KMS-11 (cell line): ENCODE data around the gene ATF4.

Experiments used
- H2AFZ ChIP-seq: fragments of 200-600 bp; sonication (generic); 2 replicates; pipeline ENCODE4 v1.6.1; 2016; ENCODE audit warnings: antibody characterized with exemption, mixed run types, low read depth
- H3K27ac ChIP-seq: fragments of 200-600 bp; sonication (generic); 2 replicates; pipeline ENCODE4 v1.6.1; 2016; ENCODE audit warnings: mild to moderate bottlenecking, mixed run types
- H3K27me3 ChIP-seq: fragments of 200-600 bp; sonication (generic); 2 replicates; pipeline ENCODE4 v1.6.1; 2017; ENCODE audit warnings: mild to moderate bottlenecking, low read depth, mixed run types, moderate library complexity; ENCODE audit not compliant: insufficient read depth
- H3K36me3 ChIP-seq: fragments of 200-600 bp; sonication (generic); 2 replicates; pipeline ENCODE4 v1.6.1; 2017; ENCODE audit warnings: mild to moderate bottlenecking, mixed run types; ENCODE audit not compliant: insufficient read depth
- H3K4me1 ChIP-seq: fragments of 200-600 bp; sonication (generic); 2 replicates; pipeline ENCODE4 v1.6.1; 2016; ENCODE audit warnings: mild to moderate bottlenecking, low read depth, mixed run types; ENCODE audit not compliant: poor library complexity, severe bottlenecking
- H3K4me2 ChIP-seq: fragments of 200-600 bp; sonication (generic); 2 replicates; pipeline ENCODE4 v1.7.0; 2016; ENCODE audit warnings: mild to moderate bottlenecking, mixed run types
- H3K4me3 ChIP-seq: fragments of 200-600 bp; sonication (generic); IDR thresholded peaks from 2 replicates; pipeline ENCODE4 v1.6.1; 2017; ENCODE audit warnings: low read depth, low read length, mixed read lengths; ENCODE audit not compliant: insufficient read depth
- H3K79me2 ChIP-seq: fragments of 200-600 bp; sonication (generic); 2 replicates; pipeline ENCODE4 v1.6.1; 2016; ENCODE audit warnings: low read depth, mixed run types; ENCODE audit not compliant: insufficient read depth
- H3K9ac ChIP-seq: fragments of 200-600 bp; sonication (generic); 2 replicates; pipeline ENCODE4 v1.6.1; 2016; ENCODE audit warnings: mild to moderate bottlenecking, mixed run types
- H4K20me1 ChIP-seq: fragments of 200-600 bp; sonication (generic); 2 replicates; pipeline ENCODE4 v1.6.1; 2016; ENCODE audit warnings: mild to moderate bottlenecking, mixed run types; ENCODE audit not compliant: insufficient read depth
- CTCF ChIP-seq: fragments of 200-600 bp; sonication (generic); conservative IDR thresholded peaks from 2 replicates; pipeline ENCODE4 v1.6.1; 2017; ENCODE audit warnings: low read depth, mild to moderate bottlenecking, antibody characterized with exemption, low read length, moderate library complexity, mixed read lengths

Gene ATF4

GRCh38 chr22:39560127-39560526 is 39.8 kb downstream of the ATF4 start:
- no peak overlapping the region for H3K9ac ChIP-seq
- H3K27ac ChIP-seq, result no peak overlapping the region
- no peaks in the 10 kb centered on the region for H4K20me1 ChIP-seq
- H3K4me1 ChIP-seq, result no peaks in the 10 kb centered on the region
- H3K36me3 ChIP-seq, result no peaks in the 10 kb centered on the region
- peaks cover 38% of the 10 kb centered on the region for H3K27me3 ChIP-seq
- no peaks in the 10 kb centered on the region for H3K79me2 ChIP-seq
- 0 out of 2 replicates have a peak, but pooled peaks have one; percentile 26 for TF ChIP-seq CTCF
- H2AFZ ChIP-seq, result no peak overlapping the region
- no peak overlapping the region for H3K4me3 ChIP-seq
- no peak overlapping the region for H3K4me2 ChIP-seq

- Histone ChIP-seq H3K4me2 (no peak overlapping the region), H3K79me2 (no peaks in the 10 kb centered on the region), H3K36me3 (no peaks in the 10 kb centered on the region), H3K4me1 (no peaks in the 10 kb centered on the region), H3K27ac (no peak overlapping the region), H3K27me3 (peaks cover 19% of the 10 kb centered on the region; the same call in 1 of the 2 replicates), H3K9ac (no peak overlapping the region), H2AFZ (no peak overlapping the region), H4K20me1 (no peaks in the 10 kb centered on the region), H3K4me3 (no peak overlapping the region)
- no peak for TF ChIP-seq CTCF
Measured at GRCh38 chr22:39562839-39563489, 42.6 kb downstream of the ATF4 start.

- H4K20me1 ChIP-seq, result no peaks in the 10 kb centered on the region
- no peak overlapping the region for H3K4me2 ChIP-seq
- H3K4me1 ChIP-seq, result no peaks in the 10 kb centered on the region
- H3K4me3 ChIP-seq, result no peak overlapping the region
- no peaks in the 10 kb centered on the region for H3K36me3 ChIP-seq
- H3K79me2 ChIP-seq, result no peaks in the 10 kb centered on the region
- H3K27ac ChIP-seq, result no peak overlapping the region
- no peak overlapping the region for H2AFZ ChIP-seq
- H3K27me3 ChIP-seq, result peaks cover 11% of the 10 kb centered on the region; the same call in 1 of the 2 replicates
- TF ChIP-seq CTCF, result no peak
- no peak overlapping the region for H3K9ac ChIP-seq
Measured at GRCh38 chr22:39563571-39564428, 43.4 kb downstream of the ATF4 start.

GRCh38 chr22:39565414-39565944 is 45.1 kb downstream of the ATF4 start:
- H3K27ac ChIP-seq, result no peak overlapping the region
- H3K36me3 ChIP-seq, result no peaks in the 10 kb centered on the region
- no peak for TF ChIP-seq CTCF
- H3K4me1 ChIP-seq, result no peaks in the 10 kb centered on the region
- H3K4me3 ChIP-seq, result no peak overlapping the region
- H3K27me3 ChIP-seq, result peaks cover 9% of the 10 kb centered on the region; the same call in 1 of the 2 replicates
- H3K9ac ChIP-seq, result no peak overlapping the region
- H4K20me1 ChIP-seq, result no peaks in the 10 kb centered on the region
- no peak overlapping the region for H2AFZ ChIP-seq
- no peaks in the 10 kb centered on the region for H3K79me2 ChIP-seq
- H3K4me2 ChIP-seq, result no peak overlapping the region
